Mammary epithelial cell (primary cell): ENCODE results near the gene SRP68.

Experiments
- CTCF ChIP-seq, 2 donors: IDR thresholded peaks in 1 of 2; conservative IDR thresholded peaks in 1 of 2; 2 replicates each; pipeline ENCODE4 v1.5.1; 2011 to 2012; ENCODE audit warnings: inconsistent platforms in 2 of 2, low read length in 2 of 2, mild to moderate bottlenecking in 2 of 2, control low read depth in 1 of 2, low read depth in 1 of 2; ENCODE audit not compliant: insufficient read depth in 1 of 2; ENCODE audit errors: extremely low read depth in 1 of 2
- EZH2 ChIP-seq: IDR thresholded peaks from 2 replicates; pipeline ENCODE4 v1.6.1; 2012; ENCODE audit warnings: low read length, inconsistent platforms, borderline replicate concordance

GRCh38 chr17:76120658-76121008 is 48.3 kb upstream of the SRP68 start:
- TF ChIP-seq EZH2 (no peak), CTCF (conservative IDR thresholded peaks at IDR 0.05 in 1 of 2, IDR thresholded peaks at IDR 0.05 in 1 of 2; ENCODE audit: extremely low read depth in 1 of 2, insufficient read depth in 1 of 2, low read depth in 1 of 2, low read length in 2 of 2) (no peak)
